ENCODE data around the gene DUSP22. TPM values are rescaled to one million over a fixed set of nuclear protein-coding genes. Genes with fewer than 3 reads are reported as not detected.

Gene DUSP22
- total and polyA plus RNA-seq, 9 of the 15 experiments (the other 6 are each of a cell fraction or from before 2014, with no cell fraction given), result 9.3 to 19.4 (median 11.8) TPM

GRCh38 chr6:300494-301198 lies 8.4 kb downstream of the DUSP22 start (continued):
- TF ChIP-seq E2F6 (IDR thresholded peaks at IDR 0.05; ENCODE audit: borderline replicate concordance in 1 of 2, extremely low read depth in 1 of 2, insufficient read depth in 1 of 2, insufficient read length in 1 of 2, low read depth in 1 of 2, low read length in 1 of 2, poor library complexity in 1 of 2, severe bottlenecking in 1 of 2), result no peak
- no peak for TF ChIP-seq ZNF764 (CRISPR knock-in tag; IDR thresholded peaks at IDR 0.05; ENCODE audit: low read depth)
- TF ChIP-seq ARID4B (CRISPR knock-in tag; IDR thresholded peaks at IDR 0.05), result no peak
- no peak for TF ChIP-seq SMAD2 (IDR thresholded peaks at IDR 0.05; ENCODE audit: low read depth, low read length)
- TF ChIP-seq ZNF232 (CRISPR knock-in tag; IDR thresholded peaks at IDR 0.05), result no peak
- TF ChIP-seq SNRNP70 (optimal IDR thresholded peaks at IDR 0.05; ENCODE audit: low read depth, low read length), result no peak
- TF ChIP-seq DDX20 (tag; IDR thresholded peaks at IDR 0.05; ENCODE audit: low read depth), result no peak
- TF ChIP-seq TCFL5 (CRISPR knock-in tag; conservative IDR thresholded peaks at IDR 0.05), result no peak
- no peak for TF ChIP-seq ZBTB8A (IDR thresholded peaks at IDR 0.05; ENCODE audit: partially characterized antibody)
- no peak for TF ChIP-seq TEAD1 (CRISPR knock-in tag; IDR thresholded peaks at IDR 0.05)
